Stimulated activated CD4-positive, alpha-beta T cell treated with anti-CD3 and anti-CD28 coated beads, Interleukin-12 subunit alpha, Interleukin-12 subunit beta, amount 100 ng/mL, for 4 hours (primary cell): ENCODE results near the gene HEBP2.
"Not testable (repeated sequence)": the region's sequence is repeated elsewhere in the genome, so short reads cannot be mapped to it uniquely, and the experiment has no call there.

ENCODE experiments used
- DNase-seq: peaks from one replicate; pipeline ENCODE4 v3.0.0-alpha.2; 2020

HEBP2 gene

DNA sequence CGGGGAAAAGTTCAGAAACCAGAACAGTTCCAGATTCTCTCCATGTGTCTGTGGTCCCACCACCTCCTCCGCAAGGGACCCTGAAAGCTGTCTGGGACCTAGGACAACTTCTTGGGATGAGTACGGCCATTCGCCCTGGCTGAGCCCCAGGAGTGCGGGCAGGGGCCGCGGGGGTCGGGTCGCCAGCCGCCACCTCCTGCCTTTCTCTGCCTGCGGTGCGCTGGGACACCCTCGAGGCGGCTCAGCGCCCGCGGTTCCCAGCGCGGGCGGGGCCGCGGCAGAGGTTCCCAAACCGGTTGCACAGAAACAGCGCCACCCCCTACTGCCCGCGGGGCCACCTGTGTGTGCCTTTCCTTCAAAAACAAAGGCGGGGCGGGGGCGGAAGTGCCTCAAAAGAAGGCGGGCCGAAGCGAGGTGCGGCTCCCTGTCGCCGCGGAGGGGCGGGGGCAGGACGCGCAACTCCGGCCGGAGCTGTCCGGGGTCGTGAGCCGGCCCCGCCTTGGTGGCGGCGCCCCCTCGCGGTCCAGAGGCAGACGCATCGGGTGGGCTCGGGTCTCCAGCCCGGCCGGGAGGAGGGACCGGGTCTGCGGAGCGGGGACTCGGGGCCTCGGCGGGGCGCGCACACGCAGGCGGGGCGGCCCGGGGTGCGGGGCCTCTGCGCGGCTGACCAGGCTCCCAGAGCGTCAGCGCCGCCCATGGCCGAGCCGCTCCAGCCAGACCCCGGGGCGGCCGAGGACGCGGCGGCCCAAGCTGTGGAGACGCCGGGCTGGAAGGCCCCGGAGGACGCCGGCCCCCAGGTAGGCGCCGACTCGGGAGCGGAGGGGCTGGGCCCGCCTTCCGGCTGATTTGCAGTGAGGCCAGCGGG is at the start of gene HEBP2:
Gene HEBP2, plus strand, starts transcription at position 423 of the 865 bp plus-strand sequence. Its CDS starts 273 bp downstream, at position 696.
- peak; percentile 92 for DNase-seq

DNA sequence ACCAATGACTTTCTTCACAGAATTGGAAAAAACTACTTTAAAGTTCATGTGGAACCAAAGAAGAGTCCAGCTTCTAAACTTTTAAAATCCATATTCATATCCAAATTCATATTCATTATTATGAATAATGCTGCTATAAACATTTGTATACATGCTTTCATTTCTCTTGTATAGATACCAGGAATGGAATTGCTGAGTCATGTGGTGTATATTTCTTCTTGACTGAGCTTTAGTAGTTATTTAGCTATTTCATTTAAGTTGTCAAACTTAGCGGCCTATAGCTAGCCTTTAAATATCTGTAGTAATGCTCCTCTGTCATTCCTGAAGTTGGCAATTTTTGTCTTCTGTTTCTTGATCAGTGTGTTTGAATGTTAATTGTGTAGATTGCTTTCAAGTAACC is 46.1 kb upstream of the HEBP2 start:
- no peak for DNase-seq

GRCh38 chr6:138368684-138369083 is 35.3 kb upstream of the HEBP2 start:
- DNase-seq = not testable (repeated sequence)

DNA sequence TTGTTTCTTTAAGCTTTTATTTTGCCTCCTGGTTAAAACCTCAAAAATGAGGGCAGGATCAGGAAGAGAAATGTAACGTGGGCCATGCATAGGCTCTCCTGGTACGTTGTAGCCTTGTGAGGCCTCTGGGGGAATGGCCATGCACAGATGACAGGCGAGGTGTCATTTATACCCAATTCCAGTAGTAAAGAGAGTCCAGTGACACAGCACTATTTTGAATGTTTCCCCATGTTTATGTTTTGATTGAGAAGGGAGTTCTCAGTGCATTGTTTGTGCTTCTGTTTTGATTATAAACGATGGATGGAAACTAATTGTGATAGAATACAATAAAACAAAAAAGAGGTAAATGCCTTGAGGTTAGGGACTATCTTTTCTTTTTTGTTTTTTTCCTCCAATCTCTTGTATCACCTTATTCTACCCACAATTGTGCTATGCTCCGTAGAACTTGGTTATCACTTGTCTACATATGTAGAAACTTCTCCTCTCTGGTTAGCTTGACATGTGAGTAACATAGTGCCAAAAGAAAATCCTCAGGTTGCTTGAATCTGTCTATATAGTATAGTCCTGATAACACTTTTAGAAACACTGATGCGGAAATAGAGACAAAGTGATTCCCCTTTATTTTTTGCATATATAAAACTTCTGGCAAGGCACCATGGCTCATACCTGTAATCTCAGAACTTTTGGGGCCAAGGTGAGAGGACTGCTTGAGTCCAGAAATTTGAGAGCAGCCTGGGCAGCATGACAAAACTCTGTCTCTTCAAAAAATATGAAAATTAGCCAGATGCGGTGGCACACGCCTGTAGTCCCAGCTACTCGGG is 33.2 kb upstream of the HEBP2 start:
- no peak for DNase-seq

DNA sequence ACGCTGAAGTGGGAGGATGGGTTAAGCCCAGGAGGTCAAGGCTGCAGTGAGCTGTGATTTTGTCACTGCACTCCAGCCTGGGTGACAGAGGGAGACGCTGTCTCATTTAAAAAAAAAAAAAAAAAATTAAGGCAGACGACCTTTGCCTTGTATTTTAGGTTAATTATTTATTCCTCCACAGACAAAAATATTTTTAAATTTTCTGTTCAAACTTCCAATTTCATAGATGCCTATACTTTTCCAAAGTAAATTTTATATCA is 32.6 kb upstream of the HEBP2 start:
- DNase-seq = no peak

- DNase-seq = no peak
These were observed 32.3 kb upstream of the HEBP2 start for GRCh38 chr6:138371720-138372119.

DNA sequence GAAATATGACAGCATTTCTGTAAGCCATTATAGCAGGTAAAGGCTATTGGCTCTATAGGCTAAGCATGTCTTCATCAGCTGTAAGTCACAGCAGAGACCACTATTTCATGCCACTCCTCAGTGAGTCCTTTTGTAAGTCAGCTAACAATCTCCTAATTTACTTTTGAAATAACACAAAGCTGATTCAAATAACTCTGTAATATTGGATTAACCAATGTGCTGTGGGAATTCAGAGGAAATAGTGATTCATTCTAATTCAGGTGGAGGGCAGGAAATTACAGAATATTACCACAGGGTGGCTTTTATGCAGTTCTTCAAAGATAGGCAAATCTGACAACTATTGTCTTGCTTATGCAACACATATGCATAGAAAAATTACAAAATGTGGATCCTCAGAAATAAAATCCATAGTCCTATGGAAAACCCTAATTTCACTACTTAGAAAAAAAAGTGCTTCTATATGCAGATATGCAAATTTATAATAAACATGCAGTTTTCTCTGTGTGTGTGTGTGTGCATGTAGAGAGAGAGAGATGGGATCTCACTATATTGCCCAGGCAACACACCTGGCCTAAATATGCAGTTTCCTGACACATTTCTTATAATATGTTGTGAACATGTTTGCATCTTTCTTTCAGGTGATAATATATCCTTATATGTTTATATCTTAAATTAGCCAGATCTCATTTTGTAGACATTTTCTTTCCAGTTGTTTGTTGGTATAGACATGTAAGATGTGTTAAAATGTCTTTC is 31.1 kb upstream of the HEBP2 start:
- no peak for DNase-seq

DNA sequence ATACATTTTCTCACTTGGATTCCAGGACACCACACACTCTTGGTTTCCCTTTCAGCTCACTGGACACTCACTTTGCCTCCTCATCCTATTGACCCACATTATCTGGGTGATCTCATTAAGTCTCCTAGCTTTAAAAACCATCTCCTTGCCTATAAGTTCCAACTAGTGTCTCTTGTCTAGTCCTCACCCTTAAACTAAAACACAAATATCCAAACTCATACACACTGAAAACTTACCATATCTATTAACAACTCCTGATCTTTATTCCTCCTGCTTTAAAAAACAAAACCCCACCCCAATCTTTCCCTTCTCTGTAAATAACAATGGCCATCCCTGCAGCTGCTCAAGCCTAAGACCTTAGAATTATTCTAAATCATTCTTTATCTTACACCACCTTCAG is 29.8 kb upstream of the HEBP2 start:
- DNase-seq = no peak

DNA sequence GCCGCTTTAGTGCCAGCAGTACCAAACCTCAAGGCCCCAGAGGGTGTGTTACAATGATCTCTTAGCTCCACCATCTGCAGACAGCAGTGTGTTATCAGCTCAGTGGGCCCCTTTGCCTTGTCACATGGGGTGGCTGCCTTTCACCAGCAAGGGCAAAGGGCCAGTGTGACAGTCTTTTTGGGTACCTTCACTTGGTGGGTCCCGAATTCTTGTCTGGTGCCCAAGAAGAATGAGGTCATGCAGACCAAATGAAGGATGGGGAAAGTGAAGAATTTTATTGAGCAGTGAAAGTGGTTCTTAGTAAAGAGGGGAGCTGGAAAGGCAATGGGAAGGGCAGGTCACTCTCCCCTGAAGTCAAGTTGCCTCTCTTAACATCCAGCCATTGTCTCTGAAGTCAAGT is 29.2 kb upstream of the HEBP2 start:
- DNase-seq = no peak

DNA sequence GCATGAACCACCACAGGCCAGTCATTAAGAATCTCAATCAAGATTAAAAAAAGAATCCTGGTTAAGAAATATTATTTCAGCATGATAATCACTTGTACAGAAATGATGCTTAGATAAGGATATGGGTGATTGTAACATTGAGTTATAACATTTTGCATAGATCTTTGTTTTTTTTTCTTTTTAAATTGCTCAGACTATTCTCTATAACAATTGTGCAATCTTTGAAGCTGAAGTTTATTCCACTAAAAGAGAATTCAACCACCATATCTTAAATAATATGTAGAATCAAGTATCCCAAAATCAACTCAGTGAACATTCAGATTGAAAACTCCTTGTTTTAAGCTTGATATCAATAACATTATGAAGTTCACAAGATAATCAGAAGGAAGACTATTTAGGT is 27.0 kb upstream of the HEBP2 start:
- DNase-seq = no peak

DNA sequence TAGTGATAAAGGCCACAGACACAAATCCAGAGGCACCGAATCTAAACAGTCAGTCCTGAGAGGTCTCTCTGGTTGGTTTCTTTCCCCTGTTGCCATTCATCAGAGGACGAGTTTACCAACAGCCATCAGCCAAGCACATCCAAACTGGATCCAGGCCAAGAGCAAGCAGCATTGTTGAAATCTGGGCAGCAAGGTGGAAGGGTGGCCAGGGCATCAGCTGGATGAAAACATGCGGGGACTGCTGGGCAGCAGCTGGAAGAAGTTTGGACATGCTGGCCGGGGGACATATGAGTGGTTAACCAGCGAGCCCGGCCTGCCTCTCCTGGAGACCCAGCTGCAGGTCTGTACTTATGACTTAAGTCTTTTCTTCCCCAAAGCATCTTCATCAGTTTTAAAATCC is 26.2 kb upstream of the HEBP2 start, which contains the start of gene SMIM28:
Gene SMIM28, plus strand, starts transcription at position 62 of the 400 bp plus-strand sequence. Its CDS starts 168 bp downstream, at position 230.
- no peak for DNase-seq

DNA sequence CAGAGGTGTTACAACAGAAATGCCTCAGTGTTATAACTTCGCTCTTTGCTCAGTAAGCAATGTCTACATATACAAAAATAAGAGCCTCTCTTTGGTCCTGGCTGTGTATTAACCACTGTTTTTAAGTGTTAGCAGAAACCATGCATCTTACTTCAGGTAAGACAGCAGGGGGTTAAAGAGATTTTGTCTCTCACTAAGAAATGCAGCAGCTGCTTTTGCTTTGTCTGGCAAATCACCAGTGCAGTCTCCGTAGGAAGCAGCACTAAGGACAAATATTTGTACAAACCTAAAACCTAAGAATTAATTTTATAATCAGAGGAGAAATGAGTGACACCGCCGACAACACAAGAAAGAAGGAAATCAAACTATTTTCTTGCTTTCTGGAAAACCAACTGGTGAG is 25.6 kb upstream of the HEBP2 start:
- DNase-seq = no peak

DNA sequence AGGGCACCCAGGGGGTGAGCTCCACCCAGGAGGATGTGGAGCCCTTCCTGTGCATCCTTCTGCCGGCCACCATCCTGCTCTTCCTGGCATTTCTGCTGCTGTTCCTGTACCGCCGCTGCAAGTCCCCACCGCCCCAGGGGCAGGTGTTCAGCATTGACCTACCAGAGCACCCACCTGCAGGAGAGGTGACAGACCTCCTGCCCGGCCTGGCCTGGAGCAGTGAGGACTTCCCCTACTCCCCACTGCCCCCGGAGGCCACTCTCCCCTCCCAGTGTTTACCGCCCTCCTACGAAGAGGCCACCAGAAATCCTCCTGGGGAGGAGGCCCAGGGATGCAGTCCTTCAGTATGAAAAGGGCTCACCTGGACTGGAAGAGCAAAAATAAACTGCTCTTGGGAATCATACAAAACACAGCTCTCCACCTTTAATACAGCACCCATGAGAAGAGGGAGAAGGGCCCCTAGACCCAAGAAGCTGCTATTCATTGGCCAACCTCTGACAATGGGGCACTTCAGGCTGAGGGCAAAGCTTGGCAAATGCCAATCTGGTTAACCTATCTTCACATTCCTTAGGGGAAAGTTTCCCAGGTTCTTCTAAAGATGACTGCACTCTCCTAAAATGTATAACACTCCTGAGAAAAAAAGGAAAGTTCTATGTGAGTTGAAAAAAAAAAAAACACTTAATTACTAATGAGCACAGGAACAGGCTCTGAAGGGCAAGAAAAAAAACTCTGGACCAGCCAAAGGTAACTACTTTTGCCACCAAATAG is 21.3 kb upstream of the HEBP2 start:
- DNase-seq = no peak

GRCh38 chr6:138383776-138384175 is 20.2 kb upstream of the HEBP2 start:
- no peak for DNase-seq

GRCh38 chr6:138386897-138387296 is 17.1 kb upstream of the HEBP2 start:
- no peak for DNase-seq

DNA sequence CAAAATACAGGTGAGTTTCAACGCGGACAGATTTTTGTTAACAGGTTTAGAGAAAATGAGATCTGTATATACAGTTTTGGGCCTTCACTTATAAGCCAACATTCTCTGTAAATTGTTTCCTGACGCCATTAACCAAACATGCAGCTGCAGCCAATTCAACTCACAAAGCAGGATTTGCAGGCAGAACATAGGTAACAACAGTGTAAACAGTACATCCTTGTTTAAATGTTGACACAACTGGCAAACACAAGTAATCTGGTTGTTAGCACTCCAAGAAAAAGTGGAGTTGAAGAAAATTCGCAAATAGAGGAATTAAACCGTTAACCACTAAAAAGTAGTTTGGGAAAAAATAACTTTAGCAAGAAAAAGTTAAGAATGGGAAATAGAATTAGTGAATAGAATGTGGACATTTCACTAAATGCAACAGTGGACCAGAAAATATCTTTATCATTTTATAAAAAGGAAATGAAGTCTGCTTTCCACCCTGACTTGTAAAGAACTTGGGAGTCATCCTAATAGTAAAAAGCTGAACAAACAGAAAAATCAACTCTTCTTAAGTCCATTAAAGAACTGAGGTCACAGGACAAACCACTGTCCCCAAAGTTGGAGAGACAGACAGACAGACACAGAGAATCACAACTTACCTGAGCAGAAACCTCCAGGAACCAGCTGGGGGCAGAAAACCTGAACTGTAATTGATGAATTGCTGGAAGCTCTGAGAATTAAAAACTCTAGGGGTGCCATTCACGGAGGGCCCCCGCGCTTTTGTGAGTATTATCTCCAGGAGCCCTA is 16.2 kb upstream of the HEBP2 start:
- DNase-seq = no peak

DNA sequence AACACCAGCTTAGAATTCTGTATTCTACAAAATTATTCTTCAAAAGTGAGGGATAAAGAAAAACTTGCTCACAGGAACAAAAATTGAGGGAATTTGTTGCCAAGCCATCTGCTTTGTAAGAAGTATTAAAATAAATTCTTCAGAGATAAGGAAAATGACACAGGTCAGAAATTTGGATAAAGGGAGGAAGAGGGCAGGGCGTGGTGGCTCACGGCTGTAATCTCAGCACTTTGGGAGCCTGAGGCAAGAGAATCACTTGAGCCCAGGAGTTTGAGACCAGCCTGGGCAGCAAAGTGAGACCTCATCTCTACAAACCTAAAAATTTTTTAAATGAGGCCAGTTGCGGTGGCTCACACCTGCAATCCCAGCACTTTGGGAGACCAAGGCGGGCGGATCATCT is 14.5 kb upstream of the HEBP2 start:
- no peak for DNase-seq

DNA sequence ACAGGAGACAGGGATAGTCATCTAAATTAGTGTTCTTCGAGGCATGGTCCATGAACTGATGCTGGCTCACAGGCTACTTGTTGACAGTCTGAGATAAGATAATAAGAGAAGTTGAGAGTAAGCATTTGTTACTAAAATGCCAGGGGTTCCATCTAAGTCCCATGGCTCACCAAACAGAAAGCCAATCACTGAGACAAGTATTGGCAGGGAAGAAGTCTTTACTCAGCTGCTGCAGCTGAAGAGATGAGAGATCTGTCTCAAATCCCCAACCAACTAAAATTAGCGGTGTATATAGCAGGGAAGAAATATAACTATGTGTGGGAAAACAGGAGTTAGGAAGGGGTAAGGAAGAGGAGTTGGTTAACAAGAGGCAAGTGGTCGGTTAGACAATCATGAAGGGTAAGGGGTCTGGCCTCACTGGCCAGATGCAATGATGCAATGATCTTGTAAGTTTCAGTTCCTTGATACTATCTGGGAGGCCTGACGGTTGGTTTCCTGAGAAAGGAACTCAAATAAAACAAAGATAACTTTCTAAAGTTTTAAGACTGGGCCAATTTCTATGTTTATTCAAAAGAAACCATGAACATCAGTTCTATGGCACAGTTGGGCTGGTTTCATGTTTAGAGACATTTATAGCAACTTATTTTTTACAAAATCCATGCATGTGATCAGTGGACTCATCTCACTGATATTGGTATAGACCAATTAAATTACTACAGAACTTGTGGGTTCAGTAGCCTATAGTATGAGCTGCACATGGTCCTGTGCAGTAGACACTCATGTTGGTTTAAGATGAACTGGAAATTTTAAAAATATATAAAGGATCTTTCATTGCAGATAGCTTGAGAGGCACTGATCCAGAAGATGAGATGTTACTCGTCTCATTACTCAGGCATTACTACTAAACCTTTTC is 9.9 kb upstream of the HEBP2 start:
- DNase-seq = no peak

GRCh38 chr6:138396709-138397108 is 7.3 kb upstream of the HEBP2 start:
- no peak for DNase-seq
